Thoracic aorta (tissue), 2 donors: ENCODE measurements around the gene TEDC2. TPM values are rescaled to one million over a fixed set of nuclear protein-coding genes. Genes with fewer than 3 reads are reported as not detected.

Experiments used
- ATAC-seq: fragments of 150-250 bp; one replicate; pipeline ENCODE4 v1.8.0; 2017; ENCODE audit warnings: low read depth; ENCODE audit not compliant: insufficient number of reproducible peaks, low FRiP score
- DNase-seq: peaks from one replicate; pipeline ENCODE4 v3.0.0-alpha.2; 2020; ENCODE audit warnings: low spot score
- H3K27ac ChIP-seq, 2 donors: fragments of 200-600 bp; sonication (generic); 1 replicate in 1 of 2; 2 replicates in 1 of 2; pipeline ENCODE4 v1.5.1; 2016; ENCODE audit warnings: mild to moderate bottlenecking in 2 of 2, moderate library complexity in 2 of 2
- H3K27me3 ChIP-seq: fragments of 200-600 bp; sonication (generic); replicated peaks from 2 replicates; pipeline ENCODE4 v1.6.0; 2016; ENCODE audit warnings: mild to moderate bottlenecking; ENCODE audit not compliant: insufficient read depth
- H3K36me3 ChIP-seq: fragments of 200-600 bp; sonication (generic); one replicate; pipeline ENCODE4 v1.5.1; 2016
- H3K4me1 ChIP-seq, 2 donors: fragments of 200-600 bp; sonication (generic); 1 replicate in 1 of 2; 2 replicates in 1 of 2; pipeline versions ENCODE4 v1.5.1 to v1.6.0; 2016; ENCODE audit warnings: low read depth in 2 of 2, mild to moderate bottlenecking in 1 of 2; ENCODE audit not compliant: control insufficient read depth in 1 of 2
- H3K4me3 ChIP-seq: fragments of 200-600 bp; sonication (generic); 2 replicates; pipeline ENCODE4 v1.5.1; 2016; ENCODE audit warnings: mild to moderate bottlenecking
- H3K9me3 ChIP-seq: fragments of 200-600 bp; sonication (generic); 2 replicates; pipeline ENCODE4 v1.5.1; 2016
- CTCF ChIP-seq: fragments of 200-600 bp; sonication (generic); IDR thresholded peaks from one replicate; pipeline ENCODE4 v1.5.1; 2019; ENCODE audit warnings: antibody characterized with exemption
- total RNA-seq, 2 donors: library from RNA; depleted of rRNA; stranded (reverse); fragments of >200 nt; gene quantifications; one replicate each; pipeline versions ENCODE4 v1.1.0 to v1.2.3, GENCODE V29; 2016

TEDC2 gene
- total RNA-seq, 2 donors from 2014 or later = 0.27 TPM; not detected in 1

- DNase-seq (no peak), ATAC-seq (no peak)
- H3K4me3 ChIP-seq = no peak overlapping the region
- H3K27me3 ChIP-seq = no peaks in the 10 kb centered on the region
- no peaks in the 10 kb centered on the region for H3K36me3 ChIP-seq
- TF ChIP-seq CTCF = no peak
- peaks cover 0 to 14% of the 10 kb centered on the region in 2 donors for H3K4me1 ChIP-seq
- H3K27ac ChIP-seq = no peak overlapping the region
- no peaks in the 10 kb centered on the region for H3K9me3 ChIP-seq
Measured at GRCh38 chr16:2456551-2457153, 3.3 kb upstream of the TEDC2 start.

- Histone ChIP-seq H3K9me3 (no peaks in the 10 kb centered on the region), H3K4me1 (peaks cover 0 to 14% of the 10 kb centered on the region in 2 donors), H3K27me3 (no peaks in the 10 kb centered on the region), H3K36me3 (no peaks in the 10 kb centered on the region), H3K4me3 (no peak overlapping the region), H3K27ac (no peak overlapping the region)
- ATAC-seq = no peak
- no peak for TF ChIP-seq CTCF
- no peak for DNase-seq
Measured at GRCh38 chr16:2457267-2457666, 2.6 kb upstream of the TEDC2 start.

GRCh38 chr16:2457946-2458345 is 2.0 kb upstream of the TEDC2 start:
- no peaks in the 10 kb centered on the region for H3K9me3 ChIP-seq
- H3K4me3 ChIP-seq = no peak overlapping the region
- H3K27me3 ChIP-seq = no peaks in the 10 kb centered on the region
- peaks cover 0 to 14% of the 10 kb centered on the region in 2 donors for H3K4me1 ChIP-seq
- DNase-seq (no peak), ATAC-seq (no peak)
- no peak for TF ChIP-seq CTCF
- no peaks in the 10 kb centered on the region for H3K36me3 ChIP-seq
- no peak overlapping the region for H3K27ac ChIP-seq

- no peaks in the 10 kb centered on the region for H3K36me3 ChIP-seq
- TF ChIP-seq CTCF = no peak
- H3K27ac ChIP-seq = no peak overlapping the region
- no peaks in the 10 kb centered on the region for H3K9me3 ChIP-seq
- H3K27me3 ChIP-seq = no peaks in the 10 kb centered on the region
- ATAC-seq (no peak), DNase-seq (no peak)
- peak overlapping the region; percentile 84 for H3K4me3 ChIP-seq
- H3K4me1 ChIP-seq = peaks cover 0 to 14% of the 10 kb centered on the region in 2 donors
Measured at GRCh38 chr16:2458887-2459646, 842 bp upstream of the TEDC2 start.

GRCh38 chr16:2460391-2460713 is 443 bp downstream of the TEDC2 start:
- no peak for TF ChIP-seq CTCF
- H3K36me3 ChIP-seq = no peaks in the 10 kb centered on the region
- H3K4me1 ChIP-seq = peaks cover 0 to 14% of the 10 kb centered on the region in 2 donors
- no peaks in the 10 kb centered on the region for H3K27me3 ChIP-seq
- no peak overlapping the region for H3K27ac ChIP-seq
- no peak for ATAC-seq
- H3K4me3 ChIP-seq = peak overlapping the region; percentile 84
- no peak for DNase-seq
- H3K9me3 ChIP-seq = no peaks in the 10 kb centered on the region
